T-helper 2 cell treated with Interferon-gamma antibody and Interleukin-4, amounts not matched to agents 5 μg/mL and 100 μg/mL, for 36 hours (primary cell): ENCODE results near the gene NT5DC3.

ENCODE experiments used
- DNase-seq: peaks from one replicate; pipeline ENCODE4 v3.0.0; 2021; ENCODE audit warnings: low spot score
- H3K27ac Mint-ChIP-seq: one replicate; pipeline ENCODE4 v1.8.0; 2021; ENCODE audit warnings: mild to moderate bottlenecking, mixed read lengths
- H3K27me3 Mint-ChIP-seq: one replicate; pipeline ENCODE4 v1.8.0; 2021; ENCODE audit warnings: low read depth, mixed read lengths
- H3K36me3 Mint-ChIP-seq: one replicate; pipeline ENCODE4 v1.8.0; 2021; ENCODE audit warnings: low read depth, mixed read lengths
- H3K4me1 Mint-ChIP-seq: one replicate; pipeline ENCODE4 v1.8.0; 2021; ENCODE audit warnings: low read depth, mixed read lengths
- H3K4me3 Mint-ChIP-seq: one replicate; pipeline ENCODE4 v1.8.0; 2022; ENCODE audit warnings: mild to moderate bottlenecking, moderate library complexity, mixed read lengths
- H3K9me3 Mint-ChIP-seq: one replicate; pipeline ENCODE4 v1.8.0; 2021; ENCODE audit warnings: mixed read lengths

NT5DC3 gene

GRCh38 chr12:103832048-103832997, 8.7 kb downstream of the NT5DC3 start:
- H3K4me3 Mint-ChIP-seq = no peak overlapping the region
- no peaks in the 10 kb centered on the region for H3K27me3 Mint-ChIP-seq
- H3K36me3 Mint-ChIP-seq = peaks cover 7% of the 10 kb centered on the region
- no peak overlapping the region for H3K27ac Mint-ChIP-seq
- H3K4me1 Mint-ChIP-seq = no peaks in the 10 kb centered on the region
- no peak for DNase-seq
- H3K9me3 Mint-ChIP-seq = peaks cover 11% of the 10 kb centered on the region

GRCh38 chr12:103830730-103831320, 10.2 kb downstream of the NT5DC3 start:
- H3K9me3 Mint-ChIP-seq = peaks cover 11% of the 10 kb centered on the region
- H3K27me3 Mint-ChIP-seq = no peaks in the 10 kb centered on the region
- no peak overlapping the region for H3K4me3 Mint-ChIP-seq
- H3K4me1 Mint-ChIP-seq = no peaks in the 10 kb centered on the region
- no peak for DNase-seq
- H3K27ac Mint-ChIP-seq = no peak overlapping the region
- H3K36me3 Mint-ChIP-seq = peaks cover 7% of the 10 kb centered on the region

DNA sequence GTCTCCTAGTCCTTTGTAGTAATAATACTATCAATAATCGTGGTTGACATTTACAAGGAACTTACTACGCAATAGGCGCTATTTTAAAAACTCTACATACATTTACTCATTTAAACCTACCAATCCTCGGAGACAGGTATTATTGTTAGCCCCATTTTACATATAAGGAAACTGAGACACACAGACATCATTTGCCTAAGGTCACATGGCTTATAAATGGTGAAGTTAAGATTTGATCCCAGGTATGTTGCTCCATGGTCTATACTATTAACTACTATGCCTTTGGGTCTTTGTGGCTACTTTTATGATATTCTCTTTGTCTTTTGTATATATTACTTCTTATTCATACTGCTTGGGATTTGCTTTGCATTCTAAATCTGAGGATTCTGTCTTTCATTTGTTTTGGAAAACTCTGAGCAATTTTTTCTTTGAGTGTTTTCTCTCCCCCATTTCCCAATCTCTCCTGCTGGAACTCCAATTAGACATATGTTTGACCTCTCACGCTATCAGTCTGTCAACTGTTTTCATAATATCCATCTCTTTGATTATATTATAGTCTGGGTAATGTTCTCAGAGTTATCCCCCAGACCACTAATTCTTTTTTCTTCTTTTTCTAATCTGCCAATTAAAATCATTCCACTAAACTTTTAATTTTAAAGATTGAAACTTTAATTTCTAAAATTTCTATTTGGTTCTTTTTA, 10.9 kb downstream of the NT5DC3 start:
- Mint-ChIP-seq H3K36me3 (peaks cover 7% of the 10 kb centered on the region), H3K9me3 (peaks cover 11% of the 10 kb centered on the region), H3K4me1 (no peaks in the 10 kb centered on the region), H3K27ac (no peak overlapping the region), H3K4me3 (no peak overlapping the region), H3K27me3 (no peaks in the 10 kb centered on the region)
- DNase-seq = no peak

GRCh38 chr12:103829092-103829491, 11.9 kb downstream of the NT5DC3 start:
- H3K36me3 Mint-ChIP-seq = peaks cover 7% of the 10 kb centered on the region
- H3K27ac Mint-ChIP-seq = no peak overlapping the region
- H3K9me3 Mint-ChIP-seq = peaks cover 11% of the 10 kb centered on the region
- no peak for DNase-seq
- no peak overlapping the region for H3K4me3 Mint-ChIP-seq
- no peaks in the 10 kb centered on the region for H3K4me1 Mint-ChIP-seq
- H3K27me3 Mint-ChIP-seq = no peaks in the 10 kb centered on the region

DNA sequence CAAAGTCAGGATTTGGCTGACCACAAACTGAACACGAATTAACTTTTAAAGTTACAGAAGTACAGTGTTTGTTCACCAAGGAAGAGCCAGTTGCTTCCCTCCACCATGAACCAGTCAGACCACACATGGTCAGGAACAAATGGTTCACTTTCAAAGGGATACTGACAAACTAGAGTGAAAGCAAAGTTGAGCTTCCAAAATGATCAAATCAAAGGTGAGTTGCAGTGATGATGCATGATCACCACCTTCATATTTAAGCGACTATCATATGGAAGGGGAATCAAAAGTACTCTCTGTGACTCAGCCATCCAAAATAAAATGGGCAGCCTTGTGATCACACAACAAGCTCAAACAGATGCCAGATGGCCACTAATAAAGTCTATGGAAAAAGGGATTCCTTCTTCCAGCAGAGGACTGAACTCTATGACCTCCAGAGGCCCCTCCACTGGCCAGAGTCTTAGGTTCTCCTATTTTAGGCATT, 13.1 kb downstream of the NT5DC3 start:
- Mint-ChIP-seq H3K4me3 (no peak overlapping the region), H3K27ac (no peak overlapping the region), H3K4me1 (no peaks in the 10 kb centered on the region), H3K27me3 (no peaks in the 10 kb centered on the region), H3K36me3 (peaks cover 7% of the 10 kb centered on the region), H3K9me3 (peaks cover 11% of the 10 kb centered on the region)
- no peak for DNase-seq

GRCh38 chr12:103824845-103825244, 16.2 kb downstream of the NT5DC3 start:
- H3K4me3 Mint-ChIP-seq = no peak overlapping the region
- no peaks in the 10 kb centered on the region for H3K27me3 Mint-ChIP-seq
- peaks cover 9% of the 10 kb centered on the region for H3K9me3 Mint-ChIP-seq
- no peak overlapping the region for H3K27ac Mint-ChIP-seq
- no peak for DNase-seq
- peaks cover 5% of the 10 kb centered on the region for H3K36me3 Mint-ChIP-seq
- no peaks in the 10 kb centered on the region for H3K4me1 Mint-ChIP-seq

DNA sequence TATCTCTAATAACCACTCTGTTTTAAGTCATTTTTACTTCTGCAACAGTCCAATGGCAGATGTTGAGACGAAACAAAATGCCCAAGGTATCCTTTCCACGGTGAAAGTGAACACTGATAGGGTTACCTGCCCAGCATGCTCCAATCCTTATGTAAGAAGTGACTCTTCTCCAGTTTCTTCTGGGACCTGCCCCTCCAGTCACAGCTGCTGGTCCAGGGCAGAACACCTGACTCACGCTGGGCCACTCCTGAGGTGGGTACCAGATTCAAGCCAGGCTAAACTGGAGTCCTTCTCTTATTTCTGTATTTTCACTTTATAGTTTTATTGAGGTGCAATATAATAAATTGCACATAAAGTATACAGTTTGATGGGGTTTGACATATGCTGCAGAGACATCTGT, 16.7 kb downstream of the NT5DC3 start:
- Mint-ChIP-seq H3K27ac (no peak overlapping the region), H3K4me3 (no peak overlapping the region), H3K27me3 (no peaks in the 10 kb centered on the region), H3K36me3 (peaks cover 5% of the 10 kb centered on the region), H3K4me1 (no peaks in the 10 kb centered on the region), H3K9me3 (peaks cover 9% of the 10 kb centered on the region)
- no peak for DNase-seq

- no peak for DNase-seq
- peaks cover 5% of the 10 kb centered on the region for H3K36me3 Mint-ChIP-seq
- H3K27me3 Mint-ChIP-seq = no peaks in the 10 kb centered on the region
- H3K4me3 Mint-ChIP-seq = no peak overlapping the region
- H3K4me1 Mint-ChIP-seq = no peaks in the 10 kb centered on the region
- H3K9me3 Mint-ChIP-seq = peaks cover 9% of the 10 kb centered on the region
- H3K27ac Mint-ChIP-seq = no peak overlapping the region
These were observed 17.2 kb downstream of the NT5DC3 start for GRCh38 chr12:103823871-103824270.

DNA sequence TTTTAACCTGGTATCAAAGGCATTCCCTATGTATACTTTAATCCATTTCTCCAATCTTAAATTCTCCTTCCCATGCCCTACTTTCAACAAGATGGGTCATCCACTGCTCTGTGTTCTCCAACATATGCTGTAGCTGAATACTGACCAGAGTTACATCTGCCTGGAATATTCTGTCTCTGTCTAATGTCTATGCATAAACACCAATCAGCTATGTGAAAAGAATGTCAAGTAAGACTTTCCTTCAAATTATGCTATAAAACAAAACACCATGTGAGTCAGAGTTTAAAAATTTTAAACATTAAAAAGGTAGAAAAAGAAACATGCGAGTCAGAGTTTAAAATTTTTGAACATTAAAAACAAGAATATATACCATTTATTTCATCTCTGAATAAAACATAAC, 19.3 kb downstream of the NT5DC3 start:
- Mint-ChIP-seq H3K27ac (no peak overlapping the region), H3K36me3 (peaks cover 5% of the 10 kb centered on the region), H3K27me3 (no peaks in the 10 kb centered on the region), H3K4me1 (no peaks in the 10 kb centered on the region), H3K9me3 (peaks cover 9% of the 10 kb centered on the region), H3K4me3 (no peak overlapping the region)
- DNase-seq = no peak

- Mint-ChIP-seq H3K36me3 (peaks cover 5% of the 10 kb centered on the region), H3K27me3 (no peaks in the 10 kb centered on the region), H3K9me3 (peaks cover 9% of the 10 kb centered on the region), H3K4me1 (no peaks in the 10 kb centered on the region), H3K27ac (no peak overlapping the region), H3K4me3 (no peak overlapping the region)
- DNase-seq = no peak
These were observed 20.0 kb downstream of the NT5DC3 start for GRCh38 chr12:103820881-103821489.

DNA sequence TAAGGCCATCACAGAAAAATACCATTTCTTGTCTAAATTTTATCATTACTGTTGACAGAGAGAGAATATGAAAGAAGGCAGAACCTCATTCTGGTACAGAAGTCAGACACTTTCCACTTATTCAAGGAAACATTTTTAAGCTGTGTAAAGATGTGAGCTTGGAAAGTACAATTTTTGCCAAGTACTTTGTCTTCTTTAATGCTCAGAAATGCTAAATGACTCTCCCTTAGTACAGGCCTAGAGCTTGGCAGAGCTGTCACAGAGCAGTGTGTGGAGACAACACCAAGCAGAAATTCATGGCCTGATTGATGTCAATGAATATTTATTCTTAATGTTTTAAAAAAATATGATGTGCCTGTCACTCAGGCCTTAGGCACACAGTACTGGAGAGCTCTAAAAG, 20.7 kb downstream of the NT5DC3 start:
- Mint-ChIP-seq H3K4me3 (no peak overlapping the region), H3K27ac (no peak overlapping the region), H3K36me3 (peaks cover 5% of the 10 kb centered on the region)

GRCh38 chr12:103819892-103820291, 21.1 kb downstream of the NT5DC3 start:
- DNase-seq = no peak
- Mint-ChIP-seq H3K4me1 (no peaks in the 10 kb centered on the region), H3K9me3 (peaks cover 9% of the 10 kb centered on the region), H3K4me3 (no peak overlapping the region), H3K27ac (no peak overlapping the region), H3K36me3 (peaks cover 5% of the 10 kb centered on the region), H3K27me3 (no peaks in the 10 kb centered on the region)

More for the DNA sequence above, 20.7 kb downstream of the NT5DC3 start:
- Mint-ChIP-seq H3K9me3 (peaks cover 9% of the 10 kb centered on the region), H3K4me1 (no peaks in the 10 kb centered on the region), H3K27me3 (no peaks in the 10 kb centered on the region)
- DNase-seq = no peak

- Mint-ChIP-seq H3K27ac (no peak overlapping the region), H3K36me3 (peaks cover 5% of the 10 kb centered on the region), H3K9me3 (peaks cover 9% of the 10 kb centered on the region), H3K4me3 (no peak overlapping the region), H3K4me1 (no peaks in the 10 kb centered on the region), H3K27me3 (no peaks in the 10 kb centered on the region)
- no peak for DNase-seq
These were observed 21.7 kb downstream of the NT5DC3 start for GRCh38 chr12:103819312-103819711.
